ENCODE results near the gene RYR1.
"Not testable (repeated sequence)": the region's sequence is repeated elsewhere in the genome, so short reads cannot be mapped to it uniquely, and the experiment has no call there.

The RYR1 gene

GRCh38 chr19:38618590-38619360, 185.3 kb downstream of the RYR1 start, which contains the start of gene EIF3K:
TSS of gene EIF3K (plus strand) at chr19:38619188. CDS start at chr19:38619269, 81 bp downstream.
- no peaks in the 10 kb centered on the region for H3K9me3 ChIP-seq (ENCODE audit: insufficient read depth, low read length)
- TF ChIP-seq ZNF274 (IDR thresholded peaks at IDR 0.05; ENCODE audit: low read depth, low read length) (no peak), SUZ12 (IDR thresholded peaks at IDR 0.05; ENCODE audit: extremely low read depth, insufficient read depth, insufficient read length) (no peak), YY1 (IDR thresholded peaks at IDR 0.05; ENCODE audit: insufficient read depth, insufficient read length) (no peak)
- DNase-seq (ENCODE audit: low read depth, low spot score) = peak; percentile 96
- peaks cover 14% of the 10 kb centered on the region for H3K4me1 ChIP-seq (ENCODE audit: insufficient read depth, insufficient read length)
- no peaks in the 10 kb centered on the region for H3K27me3 ChIP-seq (ENCODE audit: insufficient read depth, insufficient read length)
- peaks cover 35% of the 10 kb centered on the region for H3K36me3 ChIP-seq (ENCODE audit: insufficient read depth, insufficient read length, low read length)
- peak within 1 kb of the TSS; percentile 96 for H3K9ac ChIP-seq (ENCODE audit: insufficient read length, low read depth)
- peak within 1 kb of the TSS; percentile 99 for H3K4me3 ChIP-seq (ENCODE audit: insufficient read length, low read depth)

GRCh38 chr19:38619361-38620174, 186.1 kb downstream of the RYR1 start:
- peaks cover 41% of the 10 kb centered on the region for H3K36me3 ChIP-seq (ENCODE audit: insufficient read depth, insufficient read length, low read length)

GRCh38 chr19:38624822-38625221, 191.3 kb downstream of the RYR1 start:
- H3K9ac ChIP-seq (ENCODE audit: insufficient read length, low read depth) = no peak overlapping the region
- no peaks in the 10 kb centered on the region for H3K9me3 ChIP-seq (ENCODE audit: insufficient read depth, low read length)
- peaks cover 79% of the 10 kb centered on the region for H3K36me3 ChIP-seq (ENCODE audit: insufficient read depth, insufficient read length, low read length)
- no peaks in the 10 kb centered on the region for H3K27me3 ChIP-seq (ENCODE audit: insufficient read depth, insufficient read length)
- H3K4me1 ChIP-seq (ENCODE audit: insufficient read depth, insufficient read length) = peaks cover 4% of the 10 kb centered on the region
- DNase-seq (ENCODE audit: low read depth, low spot score) = no peak
- TF ChIP-seq ZNF274 (IDR thresholded peaks at IDR 0.05; ENCODE audit: low read depth, low read length) (no peak), SUZ12 (IDR thresholded peaks at IDR 0.05; ENCODE audit: extremely low read depth, insufficient read depth, insufficient read length) (no peak), YY1 (IDR thresholded peaks at IDR 0.05; ENCODE audit: insufficient read depth, insufficient read length) (no peak)
- no peak overlapping the region for H3K4me3 ChIP-seq (ENCODE audit: insufficient read length, low read depth)

More at GRCh38 chr19:38619361-38620174, 186.1 kb downstream of the RYR1 start:
- H3K27me3 ChIP-seq (ENCODE audit: insufficient read depth, insufficient read length) = no peaks in the 10 kb centered on the region
- H3K9me3 ChIP-seq (ENCODE audit: insufficient read depth, low read length) = no peaks in the 10 kb centered on the region
- no peak for DNase-seq (ENCODE audit: low read depth, low spot score)
- no peak for TF ChIP-seq ZNF274 (IDR thresholded peaks at IDR 0.05; ENCODE audit: low read depth, low read length)
- no peak for TF ChIP-seq YY1 (IDR thresholded peaks at IDR 0.05; ENCODE audit: insufficient read depth, insufficient read length)
- no peak for TF ChIP-seq SUZ12 (IDR thresholded peaks at IDR 0.05; ENCODE audit: extremely low read depth, insufficient read depth, insufficient read length)
- peak overlapping the region; percentile 96 for H3K9ac ChIP-seq (ENCODE audit: insufficient read length, low read depth)
- peaks cover 14% of the 10 kb centered on the region for H3K4me1 ChIP-seq (ENCODE audit: insufficient read depth, insufficient read length)
- peak overlapping the region; percentile 99 for H3K4me3 ChIP-seq (ENCODE audit: insufficient read length, low read depth)

- DNase-seq (ENCODE audit: low read depth, low spot score) = no peak
- Histone ChIP-seq H3K9ac (ENCODE audit: insufficient read length, low read depth) (no peak overlapping the region), H3K36me3 (ENCODE audit: insufficient read depth, insufficient read length, low read length) (peaks cover 66% of the 10 kb centered on the region), H3K27me3 (ENCODE audit: insufficient read depth, insufficient read length) (no peaks in the 10 kb centered on the region), H3K4me1 (ENCODE audit: insufficient read depth, insufficient read length) (no peaks in the 10 kb centered on the region), H3K9me3 (ENCODE audit: insufficient read depth, low read length) (no peaks in the 10 kb centered on the region), H3K4me3 (ENCODE audit: insufficient read length, low read depth) (no peak overlapping the region)
- no peak for TF ChIP-seq YY1 (IDR thresholded peaks at IDR 0.05; ENCODE audit: insufficient read depth, insufficient read length)
- TF ChIP-seq ZNF274 (IDR thresholded peaks at IDR 0.05; ENCODE audit: low read depth, low read length) = no peak
- no peak for TF ChIP-seq SUZ12 (IDR thresholded peaks at IDR 0.05; ENCODE audit: extremely low read depth, insufficient read depth, insufficient read length)
These were observed 192.9 kb downstream of the RYR1 start for GRCh38 chr19:38626401-38626800.

- TF ChIP-seq YY1 (IDR thresholded peaks at IDR 0.05; ENCODE audit: insufficient read depth, insufficient read length) (no peak), SUZ12 (IDR thresholded peaks at IDR 0.05; ENCODE audit: extremely low read depth, insufficient read depth, insufficient read length) (no peak), ZNF274 (IDR thresholded peaks at IDR 0.05; ENCODE audit: low read depth, low read length) (no peak)
- Histone ChIP-seq H3K4me3 (ENCODE audit: insufficient read length, low read depth) (no peak overlapping the region), H3K36me3 (ENCODE audit: insufficient read depth, insufficient read length, low read length) (peaks cover 52% of the 10 kb centered on the region), H3K9ac (ENCODE audit: insufficient read length, low read depth) (no peak overlapping the region), H3K9me3 (ENCODE audit: insufficient read depth, low read length) (no peaks in the 10 kb centered on the region), H3K4me1 (ENCODE audit: insufficient read depth, insufficient read length) (peaks cover 2% of the 10 kb centered on the region), H3K27me3 (ENCODE audit: insufficient read depth, insufficient read length) (no peaks in the 10 kb centered on the region)
- no peak for DNase-seq (ENCODE audit: low read depth, low spot score)
These were observed 196.1 kb downstream of the RYR1 start for GRCh38 chr19:38629568-38629967.

- peaks cover 55% of the 10 kb centered on the region for H3K36me3 ChIP-seq (ENCODE audit: insufficient read depth, insufficient read length, low read length)
- H3K27me3 ChIP-seq (ENCODE audit: insufficient read depth, insufficient read length); DNase-seq (ENCODE audit: low read depth, low spot score); H3K9me3 ChIP-seq (ENCODE audit: insufficient read depth, low read length); H3K4me3 ChIP-seq (ENCODE audit: insufficient read length, low read depth); H3K9ac ChIP-seq (ENCODE audit: insufficient read length, low read depth); H3K4me1 ChIP-seq (ENCODE audit: insufficient read depth, insufficient read length): not testable (repeated sequence)
These were observed 197.8 kb downstream of the RYR1 start for GRCh38 chr19:38631301-38631700.

GRCh38 chr19:38631811-38632475, 198.5 kb downstream of the RYR1 start:
- DNase-seq (ENCODE audit: low read depth, low spot score); H3K4me3 ChIP-seq (ENCODE audit: insufficient read length, low read depth); H3K9ac ChIP-seq (ENCODE audit: insufficient read length, low read depth); H3K9me3 ChIP-seq (ENCODE audit: insufficient read depth, low read length); H3K4me1 ChIP-seq (ENCODE audit: insufficient read depth, insufficient read length); H3K27me3 ChIP-seq (ENCODE audit: insufficient read depth, insufficient read length): not testable (repeated sequence)
- peaks cover 52% of the 10 kb centered on the region for H3K36me3 ChIP-seq (ENCODE audit: insufficient read depth, insufficient read length, low read length)

All from NT2/D1 (cell line).